ENCODE measurements around the gene KIR3DL1. TPM values are rescaled to one million over a fixed set of nuclear protein-coding genes. Genes with fewer than 3 reads are reported as not detected.

KIR3DL1 gene
- total RNA-seq, 2 experiments from 2014 or later, result 0.23 to 0.38 TPM

Other genes starting within 250 kb of the KIR3DL1 start
- not detected for gene LILRA2, start 242.7 kb upstream of the KIR3DL1 start, total RNA-seq
- gene LILRA1, start 222.8 kb upstream of the KIR3DL1 start, total RNA-seq, result not detected
- gene LILRB1, start 186.0 kb upstream of the KIR3DL1 start, total RNA-seq, result 1 to 10 TPM; 1.2 to 1.5 TPM
- gene LILRB4, start 153.5 kb upstream of the KIR3DL1 start, total RNA-seq, result not detected
- not detected for gene KIR3DL3, start 92.0 kb upstream of the KIR3DL1 start, total RNA-seq
- under 1 TPM; 0.57 to 0.74 TPM for gene KIR2DL3, start 78.0 kb upstream of the KIR3DL1 start, total RNA-seq
- gene KIR2DL1, start 46.7 kb upstream of the KIR3DL1 start, total RNA-seq, result under 1 TPM; 0.34 to 0.42 TPM
- gene KIR2DL4, start 12.9 kb upstream of the KIR3DL1 start, total RNA-seq, result under 1 TPM; 0.13 to 0.21 TPM
- gene KIR2DS4, start 16.2 kb downstream of the KIR3DL1 start, total RNA-seq, result under 1 TPM; 0.21 to 0.42 TPM
- under 1 TPM; 0.34 to 0.40 TPM for gene KIR3DL2, start 34.0 kb downstream of the KIR3DL1 start, total RNA-seq
- gene FCAR, start 57.8 kb downstream of the KIR3DL1 start, total RNA-seq, result not detected
- under 1 TPM; 0.38 to 0.44 TPM for gene NCR1, start 89.7 kb downstream of the KIR3DL1 start, total RNA-seq
- gene NLRP7, start 131.1 kb downstream of the KIR3DL1 start, total RNA-seq, result not detected
- 10 to 100 TPM; 14.1 to 14.3 TPM for gene NLRP2, start 149.9 kb downstream of the KIR3DL1 start, total RNA-seq
- not detected for gene GP6, start 221.8 kb downstream of the KIR3DL1 start, total RNA-seq
- 10 to 100 TPM; 23.3 TPM for gene RDH13, start 246.7 kb downstream of the KIR3DL1 start, total RNA-seq